Mesothelial cell of epicardium (in vitro differentiated cells): ENCODE measurements around the gene BOK. TPM values are rescaled to one million over a fixed set of nuclear protein-coding genes. Genes with fewer than 3 reads are reported as not detected.

ENCODE experiments used
- DNase-seq, 2 experiments: peaks; one replicate each; pipeline ENCODE4 v3.0.0; 2021; ENCODE audit warnings: low spot score in 2 of 2; ENCODE audit not compliant: unreplicated experiment in 2 of 2
- H3K27ac Mint-ChIP-seq: 2 replicates; pipeline ENCODE4 v1.8.0; 2021; ENCODE audit warnings: mixed read lengths
- H3K27me3 Mint-ChIP-seq: 2 replicates; pipeline ENCODE4 v1.8.0; 2021; ENCODE audit warnings: low read depth, mixed read lengths
- H3K36me3 Mint-ChIP-seq: 2 replicates; pipeline ENCODE4 v1.8.0; 2021; ENCODE audit warnings: mixed read lengths
- H3K4me1 Mint-ChIP-seq: 2 replicates; pipeline ENCODE4 v1.8.0; 2021; ENCODE audit warnings: mixed read lengths
- H3K4me3 Mint-ChIP-seq: 2 replicates; pipeline ENCODE4 v1.8.0; 2021; ENCODE audit warnings: mild to moderate bottlenecking, moderate library complexity, mixed read lengths
- H3K9me3 Mint-ChIP-seq: 2 replicates; pipeline ENCODE4 v1.8.0; 2021; ENCODE audit warnings: mixed read lengths
- total RNA-seq: library from RNA; stranded (reverse); gene quantifications from 3 replicates; pipeline ENCODE4 v1.2.1, GENCODE V29; 2021
- TF ChIP-seq, protein P1 (sequence below): fragments of 200-600 bp; sonication (generic); IDR thresholded peaks from one replicate; pipeline ENCODE4 v1.5.0; 2021; ENCODE audit warnings: antibody characterized with exemption; ENCODE audit not compliant: unreplicated experiment

Gene BOK
- total RNA-seq, 1 donor from 2014 or later, result 36.0 TPM

GRCh38 chr2:241553512-241553830, 5.1 kb upstream of the BOK start:
- Mint-ChIP-seq H3K9me3 (peaks cover 10% of the 10 kb centered on the region), H3K27ac (no peak overlapping the region), H3K4me1 (peaks cover 23% of the 10 kb centered on the region), H3K27me3 (peaks cover 7% of the 10 kb centered on the region), H3K4me3 (no peak overlapping the region), H3K36me3 (peaks cover 7% of the 10 kb centered on the region)
- TF ChIP-seq, protein P1, sequence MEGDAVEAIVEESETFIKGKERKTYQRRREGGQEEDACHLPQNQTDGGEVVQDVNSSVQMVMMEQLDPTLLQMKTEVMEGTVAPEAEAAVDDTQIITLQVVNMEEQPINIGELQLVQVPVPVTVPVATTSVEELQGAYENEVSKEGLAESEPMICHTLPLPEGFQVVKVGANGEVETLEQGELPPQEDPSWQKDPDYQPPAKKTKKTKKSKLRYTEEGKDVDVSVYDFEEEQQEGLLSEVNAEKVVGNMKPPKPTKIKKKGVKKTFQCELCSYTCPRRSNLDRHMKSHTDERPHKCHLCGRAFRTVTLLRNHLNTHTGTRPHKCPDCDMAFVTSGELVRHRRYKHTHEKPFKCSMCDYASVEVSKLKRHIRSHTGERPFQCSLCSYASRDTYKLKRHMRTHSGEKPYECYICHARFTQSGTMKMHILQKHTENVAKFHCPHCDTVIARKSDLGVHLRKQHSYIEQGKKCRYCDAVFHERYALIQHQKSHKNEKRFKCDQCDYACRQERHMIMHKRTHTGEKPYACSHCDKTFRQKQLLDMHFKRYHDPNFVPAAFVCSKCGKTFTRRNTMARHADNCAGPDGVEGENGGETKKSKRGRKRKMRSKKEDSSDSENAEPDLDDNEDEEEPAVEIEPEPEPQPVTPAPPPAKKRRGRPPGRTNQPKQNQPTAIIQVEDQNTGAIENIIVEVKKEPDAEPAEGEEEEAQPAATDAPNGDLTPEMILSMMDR, result no peak
- no peak for DNase-seq

DNA sequence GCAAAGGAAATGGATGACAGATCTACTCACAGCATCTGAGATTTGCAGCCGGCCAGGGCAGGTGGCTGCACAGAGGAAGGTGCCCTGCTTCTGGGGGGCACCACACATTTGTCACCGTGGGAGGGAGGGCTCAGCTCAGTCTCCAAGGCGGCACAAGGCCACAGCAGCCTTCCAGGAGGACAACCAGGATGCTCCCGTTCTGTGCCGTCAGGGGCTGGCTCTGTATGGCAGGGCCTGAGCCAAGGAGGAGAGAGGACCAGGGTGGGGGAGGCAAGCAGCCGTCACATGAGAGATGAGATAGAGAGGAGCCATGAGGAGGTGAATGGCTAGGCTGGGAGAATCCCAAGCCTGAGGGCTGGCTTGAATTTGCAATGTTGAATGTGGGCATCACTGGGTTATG, 4.6 kb upstream of the BOK start:
- H3K27ac Mint-ChIP-seq, result no peak overlapping the region

GRCh38 chr2:241554610-241555322, 3.8 kb upstream of the BOK start:
- Mint-ChIP-seq H3K27ac (no peak overlapping the region), H3K4me3 (no peak overlapping the region), H3K9me3 (peaks cover 10% of the 10 kb centered on the region), H3K27me3 (peaks cover 7% of the 10 kb centered on the region), H3K36me3 (peaks cover 7% of the 10 kb centered on the region), H3K4me1 (peaks cover 24% of the 10 kb centered on the region)
- DNase-seq, result no peak
- TF ChIP-seq, protein P1, result no peak

More for the DNA sequence above, 4.6 kb upstream of the BOK start:
- TF ChIP-seq, protein P1, result no peak
- Mint-ChIP-seq H3K9me3 (peaks cover 10% of the 10 kb centered on the region), H3K27me3 (peaks cover 7% of the 10 kb centered on the region), H3K4me1 (peaks cover 23% of the 10 kb centered on the region), H3K36me3 (peaks cover 7% of the 10 kb centered on the region), H3K4me3 (no peak overlapping the region)
- DNase-seq, result no peak

DNA sequence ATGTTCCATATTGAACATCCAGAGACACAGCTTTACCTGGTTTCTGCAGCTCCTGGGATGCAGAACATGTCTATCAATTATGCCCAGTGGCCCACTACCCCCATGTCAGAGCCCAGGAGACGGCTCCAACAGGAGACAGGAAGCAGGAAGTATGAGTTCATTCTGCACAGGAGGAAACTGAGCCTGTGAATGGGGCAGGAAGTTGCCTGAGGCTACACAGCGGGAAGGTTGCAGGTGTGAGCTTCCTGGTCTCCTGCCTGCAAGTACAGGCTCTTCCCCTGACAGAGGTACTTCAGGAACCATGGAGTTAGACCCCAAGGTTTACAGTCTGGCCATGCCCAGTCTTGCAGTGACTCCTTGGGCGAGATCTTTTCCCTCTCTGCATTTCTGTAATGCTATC, 2.8 kb upstream of the BOK start:
- DNase-seq, result no peak
- TF ChIP-seq, protein P1, result no peak

GRCh38 chr2:241556746-241557145, 1.8 kb upstream of the BOK start:
- Mint-ChIP-seq H3K27ac (no peak overlapping the region), H3K9me3 (peaks cover 10% of the 10 kb centered on the region), H3K4me3 (no peak overlapping the region), H3K27me3 (peaks cover 7% of the 10 kb centered on the region), H3K36me3 (peaks cover 7% of the 10 kb centered on the region), H3K4me1 (peaks cover 33% of the 10 kb centered on the region)
- TF ChIP-seq, protein P1, result no peak
- DNase-seq, result no peak

More for the DNA sequence above, 2.8 kb upstream of the BOK start:
- H3K27me3 Mint-ChIP-seq, result peaks cover 7% of the 10 kb centered on the region
- H3K9me3 Mint-ChIP-seq, result peaks cover 10% of the 10 kb centered on the region
- H3K4me1 Mint-ChIP-seq, result peaks cover 33% of the 10 kb centered on the region
- H3K4me3 Mint-ChIP-seq, result no peak overlapping the region
- H3K36me3 Mint-ChIP-seq, result peaks cover 7% of the 10 kb centered on the region
- H3K27ac Mint-ChIP-seq, result no peak overlapping the region
